Neuronal stem cell (in vitro differentiated cells): Measurements from ENCODE around the gene GREM1.

Source experiments
- DNase-seq: peaks from one replicate; pipeline ENCODE4 v3.0.0-alpha.2; 2013; ENCODE audit warnings: low spot score
- H2AFZ ChIP-seq: one replicate; pipeline ENCODE4 v1.6.1; 2013; ENCODE audit warnings: mild to moderate bottlenecking, low read length, inconsistent platforms
- H2AK5ac ChIP-seq: 2 replicates; pipeline ENCODE4 v1.6.1; 2013; ENCODE audit warnings: low read depth, mild to moderate bottlenecking, inconsistent platforms, low read length, moderate library complexity, mixed read lengths
- H2BK120ac ChIP-seq: 2 replicates; pipeline ENCODE4 v1.6.1; 2013; ENCODE audit warnings: low read depth, mild to moderate bottlenecking, inconsistent platforms, low read length, moderate library complexity, mixed read lengths
- H2BK12ac ChIP-seq: one replicate; pipeline ENCODE4 v1.6.1; 2013; ENCODE audit warnings: low read length, inconsistent platforms
- H2BK15ac ChIP-seq: 2 replicates; pipeline ENCODE4 v1.6.1; 2013; ENCODE audit warnings: mild to moderate bottlenecking, low read length, inconsistent platforms, mixed read lengths
- H2BK5ac ChIP-seq: one replicate; pipeline ENCODE4 v1.6.1; 2013; ENCODE audit warnings: inconsistent platforms, mild to moderate bottlenecking, low read length, moderate library complexity
- H3K14ac ChIP-seq: one replicate; pipeline ENCODE4 v1.6.1; 2013; ENCODE audit warnings: low read length, inconsistent platforms
- H3K18ac ChIP-seq: 2 replicates; pipeline ENCODE4 v1.6.1; 2013; ENCODE audit warnings: low read length, inconsistent platforms
- H3K23ac ChIP-seq: 2 replicates; pipeline ENCODE4 v1.6.1; 2013; ENCODE audit warnings: low read depth, mild to moderate bottlenecking, mixed read lengths, low read length, inconsistent platforms; ENCODE audit not compliant: poor library complexity
- H3K27ac ChIP-seq: replicated peaks from 3 replicates; pipeline ENCODE4 v1.5.1; 2013; ENCODE audit warnings: low read length, inconsistent platforms
- H3K27me3 ChIP-seq, 3 experiments: 2 replicates each; pipeline ENCODE4 v1.6.1; 2013; ENCODE audit warnings: low read length in 3 of 3, mild to moderate bottlenecking in 2 of 3, inconsistent platforms in 1 of 3, low read depth in 1 of 3, mixed read lengths in 1 of 3, moderate library complexity in 1 of 3; ENCODE audit not compliant: control insufficient read depth in 3 of 3, insufficient read depth in 3 of 3
- H3K36me3 ChIP-seq, 2 donors: replicated peaks in 1 of 2; 2 replicates each; pipeline ENCODE4 v1.6.1; 2013; ENCODE audit warnings: low read length in 2 of 2; ENCODE audit not compliant: control insufficient read depth in 2 of 2, insufficient read depth in 2 of 2
- H3K4ac ChIP-seq: 2 replicates; pipeline ENCODE4 v1.6.1; 2013; ENCODE audit warnings: inconsistent platforms, mild to moderate bottlenecking, low read length, moderate library complexity
- H3K4me1 ChIP-seq, 2 donors: 1 replicate in 1 of 2; 2 replicates in 1 of 2; pipeline ENCODE4 v1.6.1; 2013; ENCODE audit warnings: low read length in 2 of 2, low read depth in 1 of 2; ENCODE audit not compliant: control insufficient read depth in 2 of 2, insufficient read depth in 1 of 2
- H3K4me2 ChIP-seq: one replicate; pipeline ENCODE4 v1.6.1; 2013; ENCODE audit warnings: mild to moderate bottlenecking, low read length, inconsistent platforms; ENCODE audit not compliant: insufficient read depth, poor library complexity, severe bottlenecking
- H3K4me3 ChIP-seq, 2 donors: 2 replicates each; pipeline ENCODE4 v1.5.1; 2013; ENCODE audit warnings: low read length in 2 of 2, mild to moderate bottlenecking in 2 of 2, inconsistent platforms in 1 of 2, moderate library complexity in 1 of 2
- H3K79me1 ChIP-seq: one replicate; pipeline ENCODE4 v1.6.1; 2013; ENCODE audit warnings: low read depth, mild to moderate bottlenecking, inconsistent platforms, low read length, moderate library complexity
- H3K9ac ChIP-seq: one replicate; pipeline ENCODE4 v1.6.1; 2013; ENCODE audit warnings: mild to moderate bottlenecking, low read depth, low read length, inconsistent platforms; ENCODE audit not compliant: poor library complexity
- H3K9me3 ChIP-seq, 2 donors: replicated peaks in 1 of 2; 2 replicates each; pipeline versions ENCODE3 to v1.6.1; 2013; ENCODE audit warnings: low read length in 2 of 2, mild to moderate bottlenecking in 2 of 2, inconsistent platforms in 1 of 2, low read depth in 1 of 2, mixed read lengths in 1 of 2, moderate library complexity in 1 of 2; ENCODE audit not compliant: control insufficient read depth in 2 of 2, insufficient read depth in 1 of 2
- H4K8ac ChIP-seq: one replicate; pipeline ENCODE4 v1.6.1; 2013; ENCODE audit warnings: low read depth, mild to moderate bottlenecking, inconsistent platforms, low read length, moderate library complexity
- H4K91ac ChIP-seq: one replicate; pipeline ENCODE4 v1.6.1; 2013; ENCODE audit warnings: low read length, low read depth, mild to moderate bottlenecking, inconsistent platforms; ENCODE audit not compliant: poor library complexity
- WGBS, 2 donors: extraction: QIAGEN DNeasy Blood & Tissue Kit; methylation state at CpG; one replicate each; pipeline ENCODE4 v1.1.7; 2013; ENCODE audit warnings: missing lambda C conversion rate in 2 of 2, mixed read lengths in 1 of 2; ENCODE audit not compliant: insufficient read length in 2 of 2, insufficient replicate concordance in 1 of 2; ENCODE audit errors: extremely low coverage in 2 of 2; 5-methylcytosine and 5-hydroxymethylcytosine counted together

GREM1 gene

DNA sequence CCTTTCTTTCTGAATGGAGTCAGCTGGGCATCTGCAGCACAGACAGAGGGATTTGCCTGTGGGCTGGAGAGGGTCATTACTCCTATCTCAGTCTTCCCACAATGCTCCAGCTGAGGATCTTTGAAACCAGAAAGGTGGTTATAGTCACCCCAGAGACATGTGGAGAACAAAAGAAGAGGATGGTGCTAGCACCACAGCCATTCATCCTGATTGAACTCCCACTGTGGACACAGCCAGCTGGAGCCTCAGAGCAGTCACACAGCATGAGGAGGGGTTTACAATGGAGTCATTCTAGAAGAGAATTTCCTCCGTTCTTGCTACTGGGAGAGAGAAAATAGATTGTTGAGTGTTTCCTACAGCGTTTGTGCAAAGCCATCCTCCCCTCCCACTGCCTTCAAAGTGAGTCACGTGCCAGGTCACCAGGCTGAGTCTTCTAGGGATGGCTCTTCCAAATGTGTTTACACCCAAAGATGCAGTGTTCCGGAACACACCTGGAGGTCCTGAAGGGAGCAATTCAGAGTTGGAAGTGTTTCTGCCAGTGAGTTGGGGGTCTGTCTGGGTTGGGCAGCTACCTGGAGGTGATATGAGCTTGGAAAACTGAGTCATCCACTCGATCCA, 18.9 kb upstream of the GREM1 start:
- H3K9me3 ChIP-seq: peaks cover 0 to 2% of the 10 kb centered on the region in 2 donors
- H2AK5ac ChIP-seq: no peak overlapping the region
- no peak overlapping the region for H3K18ac ChIP-seq
- H3K27me3 ChIP-seq: peaks cover 0 to 11% (median 0%) of the 10 kb centered on the region in 3 experiments
- no peak overlapping the region for H3K4me3 ChIP-seq
- H3K79me1 ChIP-seq: no peaks in the 10 kb centered on the region
- no peak overlapping the region for H3K4ac ChIP-seq
- H3K36me3 ChIP-seq: peaks cover 0 to 2% of the 10 kb centered on the region in 2 donors
- no peak overlapping the region for H3K14ac ChIP-seq
- H2BK120ac ChIP-seq: no peak overlapping the region
- H3K4me1 ChIP-seq: no peaks in the 10 kb centered on the region
- no peak overlapping the region for H3K23ac ChIP-seq
- H3K27ac ChIP-seq: no peak overlapping the region
- H2BK15ac ChIP-seq: no peak overlapping the region
- H3K9ac ChIP-seq: no peak overlapping the region
- no peak overlapping the region for H2BK5ac ChIP-seq
- WGBS, 2 donors: no CpG with 5 or more reads among the region's 5 CpGs
- no peak for DNase-seq
- H2BK12ac ChIP-seq: no peak overlapping the region
- no peak overlapping the region for H4K91ac ChIP-seq
- no peak overlapping the region for H2AFZ ChIP-seq
- no peak overlapping the region for H3K4me2 ChIP-seq
- no peak overlapping the region for H4K8ac ChIP-seq

DNA sequence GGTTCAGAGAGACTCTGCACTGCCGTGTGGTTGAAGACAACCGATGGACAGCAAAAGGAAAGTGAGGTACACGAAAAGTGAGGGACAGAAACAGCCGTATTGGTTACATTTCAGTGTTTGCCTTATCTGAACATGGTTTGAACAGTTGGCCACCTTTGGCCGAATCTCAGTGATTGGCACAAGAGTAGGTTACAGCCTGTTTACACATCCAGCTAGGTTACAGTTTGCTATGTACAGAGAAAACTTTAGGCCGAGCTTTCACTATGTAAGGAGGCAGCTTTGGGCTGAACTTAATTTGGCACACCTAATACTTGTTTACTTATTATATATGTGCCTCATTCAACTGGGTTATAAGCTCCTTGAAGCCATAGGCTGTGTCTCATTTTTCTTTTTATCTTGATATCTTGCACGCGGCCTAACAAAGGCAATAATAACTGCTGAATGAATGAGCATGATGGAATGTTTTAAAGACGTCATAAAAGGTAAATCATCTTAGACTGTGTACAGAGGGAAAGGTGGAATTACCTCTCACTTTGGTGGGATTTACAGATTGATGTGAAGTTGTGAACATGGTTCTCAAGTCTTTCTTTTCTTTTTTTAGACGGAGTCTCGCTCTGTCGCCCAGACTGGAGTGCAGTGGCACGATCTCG, 17.2 kb upstream of the GREM1 start:
- no peaks in the 10 kb centered on the region for H3K79me1 ChIP-seq
- H2BK12ac ChIP-seq: no peak overlapping the region
- no peak overlapping the region for H3K4me3 ChIP-seq
- no peak overlapping the region for H2BK15ac ChIP-seq
- H3K4me2 ChIP-seq: no peak overlapping the region
- H3K14ac ChIP-seq: no peak overlapping the region
- H4K8ac ChIP-seq: no peak overlapping the region
- peaks cover 0 to 2% of the 10 kb centered on the region in 2 donors for H3K9me3 ChIP-seq
- no peak overlapping the region for H3K18ac ChIP-seq
- no peak for DNase-seq
- H4K91ac ChIP-seq: no peak overlapping the region
- H2AK5ac ChIP-seq: no peak overlapping the region
- no peaks in the 10 kb centered on the region for H3K36me3 ChIP-seq
- H3K27ac ChIP-seq: no peak overlapping the region
- H3K27me3 ChIP-seq: peaks cover 0 to 15% (median 0%) of the 10 kb centered on the region in 3 experiments
- no CpG with 5 or more reads among the region's 14 CpGs for WGBS, 2 donors
- no peak overlapping the region for H2AFZ ChIP-seq
- H3K9ac ChIP-seq: no peak overlapping the region
- H2BK5ac ChIP-seq: no peak overlapping the region
- H3K4ac ChIP-seq: no peak overlapping the region
- no peaks in the 10 kb centered on the region for H3K4me1 ChIP-seq
- no peak overlapping the region for H3K23ac ChIP-seq
- H2BK120ac ChIP-seq: no peak overlapping the region

DNA sequence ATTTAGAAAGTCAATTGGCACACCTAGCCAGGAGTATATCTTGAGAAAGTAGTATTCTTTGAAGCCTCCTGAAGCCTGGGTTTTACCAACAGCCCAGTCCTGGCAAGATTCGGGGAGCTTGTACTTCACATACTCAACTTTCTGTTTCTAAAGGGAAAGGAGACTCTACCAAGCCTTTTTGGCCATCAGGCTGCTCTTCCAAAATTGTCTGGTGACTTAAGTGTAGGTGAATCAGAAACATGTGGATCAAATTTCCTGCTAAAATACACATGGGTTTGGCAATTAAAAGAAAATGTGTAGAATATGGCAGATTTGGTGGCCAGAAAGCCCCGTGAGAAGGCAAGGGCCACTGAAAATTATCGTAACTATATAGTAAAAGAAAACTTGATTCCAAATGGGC, 15.9 kb upstream of the GREM1 start:
- no peak overlapping the region for H3K14ac ChIP-seq
- no peak overlapping the region for H2BK120ac ChIP-seq
- H3K23ac ChIP-seq: no peak overlapping the region
- H3K79me1 ChIP-seq: no peaks in the 10 kb centered on the region
- WGBS, 2 donors: no CpG with 5 or more reads among the region's 3 CpGs
- no peak for DNase-seq
- H2BK12ac ChIP-seq: no peak overlapping the region
- H3K27me3 ChIP-seq: peaks cover 0 to 27% (median 0%) of the 10 kb centered on the region in 3 experiments
- H3K9ac ChIP-seq: no peak overlapping the region
- no peak overlapping the region for H3K4me2 ChIP-seq
- H3K4me1 ChIP-seq: no peaks in the 10 kb centered on the region
- H2BK15ac ChIP-seq: no peak overlapping the region
- no peak overlapping the region for H2BK5ac ChIP-seq
- no peak overlapping the region for H3K4me3 ChIP-seq
- no peak overlapping the region for H3K27ac ChIP-seq
- H3K9me3 ChIP-seq: peaks cover 0 to 2% of the 10 kb centered on the region in 2 donors
- H2AFZ ChIP-seq: no peak overlapping the region
- H4K8ac ChIP-seq: no peak overlapping the region
- no peak overlapping the region for H3K18ac ChIP-seq
- H2AK5ac ChIP-seq: no peak overlapping the region
- H3K4ac ChIP-seq: no peak overlapping the region
- no peaks in the 10 kb centered on the region for H3K36me3 ChIP-seq
- H4K91ac ChIP-seq: no peak overlapping the region

DNA sequence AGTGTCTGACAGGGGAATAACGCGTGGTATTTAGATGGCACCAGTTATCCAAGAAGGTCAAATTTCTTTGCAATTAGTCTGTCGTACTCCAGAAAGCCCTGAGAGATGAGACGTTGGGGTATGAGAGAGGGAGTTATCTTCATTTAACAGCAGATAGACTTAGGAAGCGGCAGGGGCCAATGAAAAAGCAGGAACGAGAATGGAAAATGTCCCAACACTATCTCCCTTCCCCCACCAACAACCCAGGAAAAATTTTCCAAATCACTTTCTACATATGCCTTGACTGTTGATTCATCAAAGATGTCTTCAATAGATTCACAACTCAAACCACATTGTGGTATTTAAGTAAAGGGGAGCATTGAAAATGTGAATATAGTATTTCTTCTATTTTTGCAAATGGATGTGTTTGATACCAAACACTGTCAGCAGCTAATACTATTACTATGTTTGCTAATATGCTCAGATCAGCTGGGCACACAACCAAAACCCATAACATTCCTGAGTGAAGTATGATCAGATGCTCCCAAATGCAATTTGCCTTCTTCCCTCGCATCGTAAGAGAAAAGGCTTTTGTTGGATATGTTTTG, 13.3 kb upstream of the GREM1 start:
- H2BK12ac ChIP-seq: no peak overlapping the region
- peaks cover 0 to 40% (median 0%) of the 10 kb centered on the region in 3 experiments for H3K27me3 ChIP-seq
- H3K4me2 ChIP-seq: no peak overlapping the region
- H3K9me3 ChIP-seq: no peaks in the 10 kb centered on the region
- no peak overlapping the region for H3K27ac ChIP-seq
- H3K23ac ChIP-seq: no peak overlapping the region
- H3K4ac ChIP-seq: no peak overlapping the region
- no peak overlapping the region for H2AFZ ChIP-seq
- H3K36me3 ChIP-seq: no peaks in the 10 kb centered on the region
- no peak overlapping the region for H2BK120ac ChIP-seq
- no peaks in the 10 kb centered on the region for H3K4me1 ChIP-seq
- no peak overlapping the region for H4K8ac ChIP-seq
- H3K9ac ChIP-seq: no peak overlapping the region
- WGBS, 2 donors: no CpG with 5 or more reads among the region's 8 CpGs
- H3K4me3 ChIP-seq: no peak overlapping the region
- H2AK5ac ChIP-seq: no peak overlapping the region
- H2BK5ac ChIP-seq: no peak overlapping the region
- no peaks in the 10 kb centered on the region for H3K79me1 ChIP-seq
- no peak overlapping the region for H2BK15ac ChIP-seq
- H3K18ac ChIP-seq: no peak overlapping the region
- H3K14ac ChIP-seq: no peak overlapping the region
- no peak for DNase-seq
- H4K91ac ChIP-seq: no peak overlapping the region
